Natural killer cell treated with Interleukin-12 subunit alpha and Interleukin-12 subunit beta and Interleukin-15 and Interleukin-18, amount 100 ng/mL, for 72 hours (primary cell): ENCODE results near the gene TCERG1L. TPM values are rescaled to one million over a fixed set of nuclear protein-coding genes. Genes with fewer than 3 reads are reported as not detected.

Experiments
- ATAC-seq, 2 donors: fragments of 150-1000 bp; cut with Tn5 transposase in 1 of 2; sonication (Bioruptor Pico), chemical (Tn5 transposase) in 1 of 2; 2 replicates each; pipeline ENCODE4 v1.10.0; 2021
- DNase-seq: peaks from one replicate; pipeline ENCODE4 v3.0.0; 2022; ENCODE audit warnings: low spot score
- H3K27ac Mint-ChIP-seq, 2 donors: 1 replicate in 1 of 2; 2 replicates in 1 of 2; pipeline ENCODE4 v1.8.0; 2022; ENCODE audit warnings: mixed read lengths in 2 of 2, mild to moderate bottlenecking in 1 of 2, moderate library complexity in 1 of 2
- H3K27me3 Mint-ChIP-seq, 2 donors: 1 replicate in 1 of 2; 2 replicates in 1 of 2; pipeline ENCODE4 v1.8.0; 2022; ENCODE audit warnings: mixed read lengths in 2 of 2
- H3K36me3 Mint-ChIP-seq: one replicate; pipeline ENCODE4 v1.8.0; 2022; ENCODE audit warnings: mixed read lengths
- H3K4me1 Mint-ChIP-seq, 2 donors: 1 replicate in 1 of 2; 2 replicates in 1 of 2; pipeline ENCODE4 v1.8.0; 2022; ENCODE audit warnings: low read depth in 2 of 2, mixed read lengths in 2 of 2, mild to moderate bottlenecking in 1 of 2
- H3K4me3 Mint-ChIP-seq: one replicate; pipeline ENCODE4 v1.8.0; 2022; ENCODE audit warnings: mixed read lengths
- H3K9me3 Mint-ChIP-seq: 2 replicates; pipeline ENCODE4 v1.8.0; 2022; ENCODE audit warnings: mixed read lengths
- total RNA-seq, 2 donors: library from RNA; stranded (reverse); gene quantifications; one replicate each; pipeline ENCODE4 v1.2.3, GENCODE V29; 2022

Gene TCERG1L
- total RNA-seq, 2 donors from 2014 or later = 0.10 to 0.81 TPM

DNA sequence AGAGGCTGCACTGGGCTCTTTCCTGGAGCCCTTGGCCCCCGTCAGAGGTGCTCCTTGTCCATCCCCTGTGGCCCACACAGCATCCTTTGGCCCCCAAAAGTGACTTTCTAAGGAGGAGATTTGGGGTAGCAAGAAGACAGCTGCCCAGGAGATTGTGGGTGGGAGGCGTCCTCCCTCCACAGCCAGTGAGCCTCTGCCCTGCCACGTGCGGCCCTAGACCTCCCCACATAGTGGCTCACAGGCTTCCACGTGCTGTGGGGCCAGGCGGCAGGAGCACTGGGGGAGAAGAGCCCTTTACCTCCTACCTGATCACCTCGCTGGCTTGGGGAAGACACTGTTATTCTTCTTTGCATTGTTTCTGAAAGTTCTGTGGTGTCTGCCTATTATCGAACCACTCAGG lies 178.8 kb downstream of the TCERG1L start:
- H3K4me1 Mint-ChIP-seq = no peaks in the 10 kb centered on the region
- H3K4me3 Mint-ChIP-seq = no peak overlapping the region
- H3K9me3 Mint-ChIP-seq = no peaks in the 10 kb centered on the region
- H3K27me3 Mint-ChIP-seq = peaks cover 0 to 8% of the 10 kb centered on the region in 2 donors
- H3K27ac Mint-ChIP-seq = no peak overlapping the region
- DNase-seq = peak; percentile 18
- no peaks in the 10 kb centered on the region for H3K36me3 Mint-ChIP-seq
- ATAC-seq = no peak

DNA sequence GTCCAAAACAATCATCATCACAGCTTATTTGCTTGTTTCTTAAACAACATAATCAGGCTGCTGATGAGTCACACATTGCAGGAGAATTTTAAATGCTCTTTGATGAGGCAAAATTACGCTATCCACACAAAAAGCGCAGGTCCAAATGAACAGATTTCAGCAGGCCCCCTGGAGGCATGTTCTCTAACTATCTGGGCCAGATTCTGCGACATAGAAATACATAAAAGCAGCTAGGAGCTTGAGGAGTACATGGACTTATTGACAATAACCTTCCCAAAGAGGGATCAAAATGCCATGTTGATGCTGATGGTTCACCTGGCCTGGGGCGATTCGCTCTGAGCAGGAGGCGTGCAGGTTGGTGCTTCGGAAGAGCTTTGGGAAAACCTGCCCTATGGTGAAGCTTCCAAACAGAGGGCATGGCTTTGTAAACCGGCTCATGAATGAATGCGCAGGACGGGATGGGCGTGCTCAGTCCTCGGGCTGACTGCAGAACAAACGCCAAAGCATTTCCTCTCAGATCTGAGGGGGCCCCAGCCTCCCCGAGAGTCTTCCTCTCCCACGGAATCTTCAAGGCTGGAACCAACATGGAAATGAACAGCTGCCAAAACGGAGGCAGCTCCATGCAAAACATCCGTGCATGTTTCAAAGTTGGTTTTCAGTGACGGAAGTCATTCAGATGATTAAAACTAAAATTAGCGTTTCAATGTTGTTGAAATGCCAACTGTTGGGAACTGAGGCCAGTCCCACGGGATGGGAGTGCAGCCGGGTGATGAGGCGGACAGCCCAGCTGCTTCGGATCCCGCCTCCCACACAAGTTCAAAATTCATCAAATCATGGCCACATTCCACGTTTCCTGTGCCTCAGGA lies 179.6 kb downstream of the TCERG1L start:
- Mint-ChIP-seq H3K36me3 (no peaks in the 10 kb centered on the region), H3K27me3 (peaks cover 0 to 13% of the 10 kb centered on the region in 2 donors), H3K9me3 (no peaks in the 10 kb centered on the region), H3K4me3 (no peak overlapping the region), H3K27ac (no peak overlapping the region), H3K4me1 (no peaks in the 10 kb centered on the region)
- DNase-seq (peak; percentile 54), ATAC-seq (no peak)

DNA sequence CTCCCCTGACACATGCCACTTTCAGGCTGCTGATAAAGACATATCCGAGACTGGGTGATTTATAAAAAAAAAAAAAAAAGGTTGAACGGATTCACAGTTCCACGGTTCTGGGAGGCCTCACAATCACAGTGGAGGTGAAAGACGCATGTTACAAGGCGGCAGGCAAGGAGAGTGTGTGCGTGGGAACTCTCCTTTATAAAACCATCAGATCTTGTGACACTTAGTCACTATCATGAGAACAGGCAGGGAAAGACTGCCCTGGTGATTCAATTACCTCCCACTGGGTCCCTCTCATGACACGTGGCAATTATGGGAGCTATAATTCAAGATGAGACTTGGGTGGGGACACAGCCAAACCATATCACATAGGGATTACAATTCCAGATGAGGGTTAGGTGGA lies 181.5 kb downstream of the TCERG1L start:
- no peak overlapping the region for H3K4me3 Mint-ChIP-seq
- peaks cover 0 to 13% of the 10 kb centered on the region in 2 donors for H3K27me3 Mint-ChIP-seq
- DNase-seq (no peak), ATAC-seq (no peak)
- H3K27ac Mint-ChIP-seq = no peak overlapping the region
- no peaks in the 10 kb centered on the region for H3K4me1 Mint-ChIP-seq
- H3K9me3 Mint-ChIP-seq = no peaks in the 10 kb centered on the region
- H3K36me3 Mint-ChIP-seq = no peaks in the 10 kb centered on the region

DNA sequence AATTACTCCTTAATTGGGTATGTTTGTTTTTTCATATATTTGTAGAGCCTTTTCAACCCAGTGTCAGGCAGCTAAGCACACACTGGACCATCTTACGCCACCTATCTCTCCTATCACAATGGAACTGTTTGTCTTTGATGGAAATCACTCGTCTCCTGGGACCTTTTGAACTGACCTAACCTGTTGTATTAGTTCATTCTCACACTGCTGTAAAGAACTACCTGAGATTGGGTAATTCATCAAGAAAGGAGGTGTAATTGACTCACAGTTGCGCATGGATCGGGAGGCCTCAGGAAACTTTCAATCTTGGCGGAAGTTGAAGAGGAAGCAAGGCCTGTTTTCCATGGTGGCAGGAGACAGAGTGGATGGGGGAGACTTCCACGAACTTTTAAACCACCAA lies 182.0 kb downstream of the TCERG1L start:
- H3K27me3 Mint-ChIP-seq = peaks cover 0 to 13% of the 10 kb centered on the region in 2 donors
- H3K9me3 Mint-ChIP-seq = no peaks in the 10 kb centered on the region
- no peak overlapping the region for H3K4me3 Mint-ChIP-seq
- no peak for ATAC-seq
- no peak for DNase-seq
- no peak overlapping the region for H3K27ac Mint-ChIP-seq
- H3K4me1 Mint-ChIP-seq = no peaks in the 10 kb centered on the region
- no peaks in the 10 kb centered on the region for H3K36me3 Mint-ChIP-seq

DNA sequence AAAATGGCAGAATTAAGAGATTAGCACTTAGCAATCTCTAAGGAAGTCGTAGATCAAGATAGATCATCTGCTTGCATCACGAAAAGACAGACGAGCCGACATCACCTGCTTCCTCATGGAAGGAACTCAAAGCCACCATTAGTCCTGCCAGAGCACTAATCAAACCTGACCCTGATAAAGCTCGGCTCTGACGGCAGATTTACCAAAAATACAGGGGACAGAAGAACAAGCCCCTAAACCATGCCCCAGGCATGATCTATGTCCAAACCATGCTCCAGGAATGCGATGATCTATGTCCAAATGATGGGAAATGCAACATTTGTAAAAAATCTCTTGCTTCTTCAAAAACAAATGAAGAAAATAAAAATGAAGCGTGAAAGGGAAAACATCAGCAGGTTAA lies 182.8 kb downstream of the TCERG1L start:
- Mint-ChIP-seq H3K27ac (no peak overlapping the region), H3K36me3 (no peaks in the 10 kb centered on the region), H3K4me1 (no peaks in the 10 kb centered on the region), H3K27me3 (peaks cover 0 to 13% of the 10 kb centered on the region in 2 donors), H3K9me3 (no peaks in the 10 kb centered on the region), H3K4me3 (no peak overlapping the region)
- ATAC-seq (no peak), DNase-seq (no peak)

DNA sequence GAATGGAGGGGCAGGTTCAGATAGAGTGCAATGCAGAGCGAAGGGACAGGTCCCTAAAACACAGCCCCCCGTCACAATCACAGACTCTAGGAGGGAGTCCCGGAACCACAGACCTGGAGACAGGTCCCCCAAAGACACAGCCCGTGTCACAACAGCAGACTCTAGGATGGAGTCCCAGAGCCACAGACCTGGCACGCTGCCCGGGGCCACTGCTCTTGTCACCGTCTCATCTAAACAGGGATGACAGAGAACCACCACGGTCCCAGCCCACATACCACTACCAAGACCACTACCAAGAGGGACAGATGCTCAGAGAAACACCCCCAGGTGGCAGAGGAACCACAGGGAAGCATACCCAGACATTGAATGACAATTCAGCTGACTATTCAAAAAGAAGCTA lies 183.9 kb downstream of the TCERG1L start:
- Mint-ChIP-seq H3K4me1 (no peaks in the 10 kb centered on the region), H3K36me3 (no peaks in the 10 kb centered on the region), H3K4me3 (no peak overlapping the region), H3K9me3 (no peaks in the 10 kb centered on the region), H3K27ac (no peak overlapping the region), H3K27me3 (peaks cover 0 to 13% of the 10 kb centered on the region in 2 donors)
- ATAC-seq (no peak), DNase-seq (no peak)

DNA sequence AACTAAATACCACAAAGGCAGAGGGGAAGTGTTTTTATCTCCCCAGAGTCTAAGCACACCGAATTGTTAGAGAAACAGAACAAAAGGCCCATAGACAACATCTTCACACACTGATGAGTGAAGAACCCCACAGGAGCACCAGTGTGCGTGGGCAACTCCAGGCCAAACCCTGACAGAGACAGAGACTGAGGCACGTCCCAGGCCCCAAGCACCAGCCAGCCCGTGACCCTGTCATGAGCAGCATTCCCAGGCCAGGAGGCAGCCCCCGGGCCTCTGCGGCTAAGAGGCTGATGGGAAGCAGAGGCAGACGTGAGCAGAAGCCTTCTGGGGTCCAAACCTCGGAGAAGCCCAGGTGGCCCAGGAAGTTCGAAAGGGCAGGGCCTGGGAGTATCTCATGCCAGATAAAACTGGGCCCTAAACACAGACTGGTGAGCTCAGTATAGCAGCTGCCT lies 184.4 kb downstream of the TCERG1L start:
- H3K27me3 Mint-ChIP-seq = peaks cover 0 to 13% of the 10 kb centered on the region in 2 donors
- H3K4me1 Mint-ChIP-seq = no peaks in the 10 kb centered on the region
- H3K36me3 Mint-ChIP-seq = no peaks in the 10 kb centered on the region
- ATAC-seq = peak in 1 of 2 donors; percentile 43
- peak; percentile 55 for DNase-seq
- no peak overlapping the region for H3K27ac Mint-ChIP-seq
- no peaks in the 10 kb centered on the region for H3K9me3 Mint-ChIP-seq
- H3K4me3 Mint-ChIP-seq = no peak overlapping the region

DNA sequence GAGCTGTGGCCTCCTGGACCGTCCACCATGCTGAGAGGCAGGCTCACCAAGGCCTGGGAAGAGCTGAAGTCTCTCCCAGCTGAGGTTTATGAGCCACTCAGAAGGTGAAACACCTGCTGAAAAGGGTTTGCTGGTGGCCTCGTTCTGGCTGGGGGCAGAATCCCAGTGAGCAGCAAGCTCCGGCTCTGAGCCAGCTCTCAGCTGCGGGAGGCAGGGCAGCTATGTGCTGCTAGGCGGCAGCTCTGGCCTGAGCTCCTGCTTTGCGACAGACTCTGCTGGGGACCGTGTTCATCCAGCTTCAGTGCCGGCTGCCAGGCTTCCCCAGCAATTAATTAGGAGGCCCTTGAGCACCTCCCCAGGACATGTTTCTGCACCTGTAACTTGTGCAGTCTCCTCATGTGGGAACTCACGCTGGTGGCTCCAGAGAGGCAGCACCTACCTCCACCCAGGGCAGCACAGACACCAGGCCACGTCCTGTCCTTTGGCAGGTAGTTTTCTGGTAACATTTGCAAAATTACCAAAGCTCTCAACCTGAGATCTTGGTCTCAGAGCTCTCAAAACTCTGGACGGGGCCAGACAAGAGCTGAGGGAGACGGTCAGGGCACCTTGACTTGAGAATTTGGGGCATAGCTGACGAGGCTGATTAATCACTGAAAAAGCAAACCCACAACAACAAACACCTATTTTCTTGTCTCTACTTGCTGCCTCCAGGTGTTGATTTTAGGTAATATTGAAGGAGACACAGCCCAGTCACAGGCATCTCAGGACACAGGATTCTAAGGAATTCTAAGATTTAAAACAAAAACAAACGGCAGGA lies 185.0 kb downstream of the TCERG1L start:
- Mint-ChIP-seq H3K4me1 (no peaks in the 10 kb centered on the region), H3K4me3 (no peak overlapping the region), H3K36me3 (no peaks in the 10 kb centered on the region), H3K27ac (no peak overlapping the region), H3K27me3 (peaks cover 0 to 13% of the 10 kb centered on the region in 2 donors), H3K9me3 (no peaks in the 10 kb centered on the region)
- ATAC-seq = no peak
- peak; percentile 51 for DNase-seq

DNA sequence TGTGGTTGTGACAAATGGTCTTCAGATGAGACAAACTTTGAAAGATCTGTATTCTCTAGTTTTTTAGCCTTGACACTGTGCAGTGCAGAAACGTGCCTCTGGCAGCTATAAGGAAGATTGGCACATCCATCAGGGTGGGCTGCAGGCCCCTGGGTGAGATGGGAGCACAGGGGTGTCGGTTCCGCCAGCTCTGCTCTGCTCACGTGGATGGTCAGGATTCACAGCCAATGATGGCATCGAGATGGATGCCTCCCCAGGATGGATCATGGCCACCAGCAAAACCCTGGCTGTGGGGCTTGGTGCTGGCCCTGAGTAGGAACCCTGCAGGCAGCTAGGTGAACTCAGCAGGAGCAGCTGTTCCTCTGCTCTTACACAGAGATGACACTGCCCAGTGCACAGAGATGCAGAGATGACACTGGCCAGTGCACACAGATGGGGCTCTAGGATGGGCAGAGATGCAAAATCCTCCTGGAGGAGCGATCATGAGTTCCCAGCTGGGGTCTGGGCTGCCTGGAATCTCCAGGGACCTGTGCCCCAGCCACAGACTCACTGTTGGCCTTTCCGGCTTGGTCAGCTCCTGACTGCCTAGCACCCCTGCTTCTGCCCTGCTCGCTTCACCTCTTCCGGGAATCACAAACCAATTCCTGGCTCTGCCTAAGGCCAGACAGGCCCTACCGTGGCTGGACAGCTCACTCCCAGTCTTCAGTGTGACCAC lies 185.9 kb downstream of the TCERG1L start:
- ATAC-seq = no peak
- Mint-ChIP-seq H3K4me1 (no peaks in the 10 kb centered on the region), H3K27ac (no peak overlapping the region), H3K36me3 (no peaks in the 10 kb centered on the region), H3K27me3 (peaks cover 0 to 13% of the 10 kb centered on the region in 2 donors), H3K4me3 (no peak overlapping the region), H3K9me3 (no peaks in the 10 kb centered on the region)
- DNase-seq = no peak

DNA sequence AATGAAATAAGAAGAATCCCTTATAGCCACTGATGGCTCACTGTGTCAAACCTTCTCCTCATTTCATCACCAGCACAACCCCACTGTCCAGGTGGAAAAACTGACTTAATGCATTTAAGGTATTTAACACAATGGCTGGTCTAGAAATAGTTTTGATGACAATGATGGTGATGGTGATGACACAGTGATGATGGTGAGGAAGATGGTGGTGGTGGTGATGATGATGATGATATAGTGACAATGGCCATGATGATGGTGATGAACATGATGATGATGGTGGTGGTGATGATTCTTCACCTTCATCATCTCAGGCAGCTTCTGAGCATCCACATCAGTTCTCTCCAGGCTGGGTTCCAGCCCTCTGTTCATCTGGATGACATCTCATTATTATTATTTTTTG lies 186.6 kb downstream of the TCERG1L start:
- no peak for DNase-seq
- no peaks in the 10 kb centered on the region for H3K36me3 Mint-ChIP-seq
- no peak overlapping the region for H3K27ac Mint-ChIP-seq
- peaks cover 0 to 10% of the 10 kb centered on the region in 2 donors for H3K27me3 Mint-ChIP-seq
- H3K4me1 Mint-ChIP-seq = no peaks in the 10 kb centered on the region
- H3K9me3 Mint-ChIP-seq = no peaks in the 10 kb centered on the region
- no peak for ATAC-seq
- H3K4me3 Mint-ChIP-seq = no peak overlapping the region

DNA sequence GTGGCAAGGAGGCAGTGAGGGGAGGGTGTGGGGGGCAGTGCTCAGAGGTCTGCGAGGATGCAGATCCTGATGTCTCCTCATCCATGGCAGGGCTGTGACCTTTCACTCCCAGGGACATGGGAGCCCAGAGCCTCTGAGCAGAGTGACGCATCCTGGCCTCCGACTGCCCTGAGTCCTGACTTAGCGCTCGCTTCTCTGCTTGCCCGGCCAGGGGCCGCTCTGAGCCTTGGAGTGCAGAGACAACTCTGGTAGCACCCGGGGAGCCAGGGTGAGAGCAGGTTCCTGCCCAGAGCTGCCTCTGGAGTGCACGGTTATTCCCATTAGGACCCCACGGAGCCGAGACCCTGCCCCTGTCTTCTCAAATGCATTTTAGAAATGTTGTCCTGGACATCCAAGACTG lies 188.0 kb downstream of the TCERG1L start:
- Mint-ChIP-seq H3K4me1 (no peaks in the 10 kb centered on the region), H3K36me3 (no peaks in the 10 kb centered on the region), H3K9me3 (no peaks in the 10 kb centered on the region), H3K27ac (no peak overlapping the region), H3K4me3 (no peak overlapping the region), H3K27me3 (peaks cover 0 to 8% of the 10 kb centered on the region in 2 donors)
- DNase-seq (no peak), ATAC-seq (no peak)

DNA sequence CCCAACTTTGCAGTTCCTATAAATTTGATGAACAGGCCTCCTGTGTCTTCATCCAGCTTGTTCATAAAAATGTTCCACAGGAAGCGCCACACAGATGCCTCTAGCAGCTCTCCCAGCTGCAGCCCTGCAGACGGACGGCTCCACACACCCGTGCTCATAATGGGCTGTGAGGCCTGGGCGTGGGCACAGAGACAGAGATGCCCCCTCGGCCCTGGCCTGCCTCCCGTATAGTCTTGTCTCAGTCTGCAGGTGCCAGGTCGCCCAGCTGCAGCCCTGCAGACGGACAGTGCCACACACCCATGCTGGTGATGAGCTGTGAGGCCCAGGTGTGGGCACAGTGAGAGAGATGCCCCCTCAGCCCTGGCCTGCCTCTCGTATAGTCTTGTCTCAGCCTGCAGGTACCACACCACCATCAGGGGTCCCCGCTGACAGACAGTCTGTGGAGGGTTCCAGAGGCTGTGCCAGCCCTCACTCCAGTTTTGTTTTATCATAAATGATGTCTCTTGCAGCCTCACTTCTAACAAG lies 189.9 kb downstream of the TCERG1L start:
- H3K9me3 Mint-ChIP-seq = no peaks in the 10 kb centered on the region
- ATAC-seq = peak; percentile 1 to 29
- no peaks in the 10 kb centered on the region for H3K4me1 Mint-ChIP-seq
- H3K4me3 Mint-ChIP-seq = no peak overlapping the region
- no peaks in the 10 kb centered on the region for H3K36me3 Mint-ChIP-seq
- no peak for DNase-seq
- H3K27me3 Mint-ChIP-seq = no peaks in the 10 kb centered on the region
- no peak overlapping the region for H3K27ac Mint-ChIP-seq

DNA sequence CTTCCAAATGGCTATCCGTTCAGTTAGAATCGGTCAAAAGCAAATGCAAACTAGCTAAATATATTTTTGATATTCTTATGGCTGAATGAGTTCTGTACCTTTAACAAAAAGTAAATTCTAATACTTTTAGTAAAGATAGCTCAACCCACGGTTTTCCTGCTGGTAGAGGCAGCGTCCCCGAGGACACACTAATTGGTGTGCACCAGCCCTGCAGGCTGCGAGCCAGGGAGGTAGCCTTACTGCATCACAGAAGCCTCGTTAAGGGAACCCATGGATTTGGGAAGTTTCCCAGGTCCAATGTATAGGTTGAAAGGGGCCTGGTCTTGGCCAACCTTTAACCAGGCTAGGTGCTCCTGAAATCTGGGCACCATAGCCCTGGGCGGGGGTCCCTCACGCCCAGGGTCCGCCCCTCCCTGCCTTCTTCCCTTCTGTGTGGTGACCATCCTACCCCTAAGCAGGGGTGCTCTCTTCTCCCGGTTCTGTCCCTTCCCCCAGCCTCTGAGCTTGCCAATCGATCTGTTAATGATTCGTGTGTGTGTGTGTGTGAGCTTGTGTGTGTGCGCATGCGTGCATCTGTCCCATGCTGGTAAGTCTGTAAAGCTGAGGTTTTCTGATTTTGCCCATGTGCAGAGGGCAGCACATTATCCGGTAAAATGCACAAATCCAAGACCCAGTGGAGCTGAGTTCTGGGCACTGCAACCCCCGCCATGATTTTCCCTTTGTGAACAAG lies 191.7 kb downstream of the TCERG1L start:
- no peaks in the 10 kb centered on the region for H3K4me1 Mint-ChIP-seq
- H3K4me3 Mint-ChIP-seq = no peak overlapping the region
- no peak for ATAC-seq
- no peak for DNase-seq
- no peak overlapping the region for H3K27ac Mint-ChIP-seq
- H3K27me3 Mint-ChIP-seq = no peaks in the 10 kb centered on the region
- H3K9me3 Mint-ChIP-seq = no peaks in the 10 kb centered on the region
- no peaks in the 10 kb centered on the region for H3K36me3 Mint-ChIP-seq
